ENCODE measurements around the gene APOO.

DNA sequence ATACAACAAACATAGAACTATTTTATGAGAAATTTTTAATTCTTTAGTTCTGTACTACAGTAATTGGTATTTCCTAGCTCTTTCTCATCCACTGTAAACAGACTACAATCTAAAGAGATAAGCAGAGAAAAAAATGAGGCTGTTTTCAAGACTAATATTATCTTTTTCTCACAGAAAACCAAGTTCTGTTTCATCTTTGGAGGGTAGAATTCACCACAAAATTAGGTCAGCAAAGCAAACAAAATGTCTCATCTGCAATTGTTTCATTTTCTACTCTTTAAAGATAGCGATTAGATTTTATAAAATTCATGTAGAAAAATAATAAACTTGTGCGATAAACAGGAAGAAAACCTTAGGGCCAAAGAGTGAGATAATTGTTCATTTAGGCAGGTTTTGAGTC, 10.8 kb downstream of the APOO start:
- TF ChIP-seq TEAD4 (IDR thresholded peaks at IDR 0.05): no peak
- no peak for TF ChIP-seq YY1 (IDR thresholded peaks at IDR 0.05; ENCODE audit: low read depth)
- no peak for TF ChIP-seq TCF12 (IDR thresholded peaks at IDR 0.05; ENCODE audit: low read depth)
- no peak for TF ChIP-seq RAD21 (IDR thresholded peaks at IDR 0.05; ENCODE audit: low read depth)
- no peak for TF ChIP-seq EP300 (IDR thresholded peaks at IDR 0.05; ENCODE audit: borderline replicate concordance)
- TF ChIP-seq CEBPB (IDR thresholded peaks at IDR 0.05): no peak
- TF ChIP-seq FOXM1 (IDR thresholded peaks at IDR 0.05; ENCODE audit: borderline replicate concordance, low read depth): no peak
- no peak for TF ChIP-seq TAF1 (IDR thresholded peaks at IDR 0.05; ENCODE audit: low read depth)
- no peak for TF ChIP-seq EGR1 (IDR thresholded peaks at IDR 0.05)
- no peak for TF ChIP-seq REST (IDR thresholded peaks at IDR 0.05; ENCODE audit: low read depth)
- TF ChIP-seq NFIC (IDR thresholded peaks at IDR 0.05): no peak
- no peak for TF ChIP-seq ZBTB7A (IDR thresholded peaks at IDR 0.05; ENCODE audit: low read depth)
- TF ChIP-seq, protein P1, sequence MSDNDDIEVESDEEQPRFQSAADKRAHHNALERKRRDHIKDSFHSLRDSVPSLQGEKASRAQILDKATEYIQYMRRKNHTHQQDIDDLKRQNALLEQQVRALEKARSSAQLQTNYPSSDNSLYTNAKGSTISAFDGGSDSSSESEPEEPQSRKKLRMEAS (IDR thresholded peaks at IDR 0.05): no peak
- TF ChIP-seq USF1 (IDR thresholded peaks at IDR 0.05): no peak
